Measurements from ENCODE around the gene B4GALT4. TPM values are rescaled to one million over a fixed set of nuclear protein-coding genes. Genes with fewer than 3 reads are reported as not detected.

B4GALT4 gene, protein sequence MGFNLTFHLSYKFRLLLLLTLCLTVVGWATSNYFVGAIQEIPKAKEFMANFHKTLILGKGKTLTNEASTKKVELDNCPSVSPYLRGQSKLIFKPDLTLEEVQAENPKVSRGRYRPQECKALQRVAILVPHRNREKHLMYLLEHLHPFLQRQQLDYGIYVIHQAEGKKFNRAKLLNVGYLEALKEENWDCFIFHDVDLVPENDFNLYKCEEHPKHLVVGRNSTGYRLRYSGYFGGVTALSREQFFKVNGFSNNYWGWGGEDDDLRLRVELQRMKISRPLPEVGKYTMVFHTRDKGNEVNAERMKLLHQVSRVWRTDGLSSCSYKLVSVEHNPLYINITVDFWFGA
- total RNA-seq, result 10 to 100 TPM; 14.4 to 26.1 (median 23.7) TPM
- 10 to 100 TPM; 19.5 to 26.6 TPM for polyA plus RNA-seq
- long read RNA-seq, donor 1, transcript B4GALT4-201 (9 exons, 2,385 nt), result minor isoform, 35 of 165 reads
- long read RNA-seq, donor 1, transcript B4GALT4-202 (8 exons, 2,459 nt), result major isoform, 69 of 165 reads
- long read RNA-seq, donor 1, partial matches to known transcripts, result 15 of 165 reads
- long read RNA-seq, donor 1, other reads (novel, unspliced or antisense), result 42 of 165 reads
- long read RNA-seq, donor 2, partial matches to known transcripts, result 0 of 3 reads
- long read RNA-seq, donor 2, other reads (novel, unspliced or antisense), result 0 of 3 reads
- long read RNA-seq, donor 3, transcript B4GALT4-202 (8 exons, 2,459 nt), result major isoform, 36 of 66 reads
- long read RNA-seq, donor 3, transcript B4GALT4-201 (9 exons, 2,385 nt), result minor isoform, 11 of 66 reads
- long read RNA-seq, donor 3, partial matches to known transcripts, result 5 of 66 reads
- long read RNA-seq, donor 3, other reads (novel, unspliced or antisense), result 12 of 66 reads

DNA sequence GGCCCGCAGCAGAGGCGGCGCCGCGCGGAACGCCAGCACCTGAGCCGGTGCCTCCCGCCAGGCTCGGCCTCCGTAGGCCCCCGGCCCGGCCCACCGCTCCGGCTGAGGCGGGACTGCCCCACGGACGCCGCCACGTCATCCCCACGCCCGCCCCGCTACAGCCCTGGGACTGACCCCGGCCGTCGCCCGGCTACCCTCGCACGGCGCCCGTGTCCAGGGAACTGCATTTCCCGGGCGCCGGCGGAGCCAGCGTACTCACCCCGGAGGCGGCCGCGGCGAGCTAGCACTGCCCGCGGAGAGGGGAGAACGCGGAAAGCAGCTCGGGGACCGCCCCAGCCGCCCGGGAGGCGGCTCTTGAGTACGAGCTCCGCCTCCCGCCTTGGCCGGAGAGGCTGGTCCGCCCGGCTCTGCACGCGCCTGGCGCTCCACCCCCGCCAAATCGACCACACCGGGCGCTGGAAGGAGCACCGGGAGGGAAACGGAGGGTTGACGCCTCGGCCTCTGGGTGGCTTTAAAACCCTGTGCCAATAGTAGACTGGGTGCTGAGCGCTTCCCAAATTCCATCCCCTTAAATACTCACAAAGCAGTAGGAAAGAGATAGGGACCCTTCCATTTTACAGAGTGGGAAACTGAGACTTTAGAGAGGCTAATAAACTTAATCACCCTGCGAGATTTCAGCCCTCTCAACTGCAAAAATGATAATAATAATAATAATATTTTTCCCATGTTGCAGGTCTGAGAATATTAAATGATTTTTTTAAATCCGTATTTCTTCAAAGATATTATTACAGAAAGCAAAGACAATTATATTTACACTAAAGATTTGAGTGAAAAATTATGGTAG, at the start of gene B4GALT4:
Gene B4GALT4 (minus strand): TSS at position 288 of the 844 bp plus-strand sequence. CDS start 10,779 bp downstream, outside the sequence.
- Histone ChIP-seq H3K9me3 (no peaks in the 10 kb centered on the region), H3K4me3 (peak within 1 kb of the TSS; percentile 90), H3K36me3 (no peaks in the 10 kb centered on the region), H3K4me1 (ENCODE audit: insufficient read depth) (peaks cover 3% of the 10 kb centered on the region), H3K27me3 (no peaks in the 10 kb centered on the region), H3K27ac (peak within 1 kb of the TSS; percentile 77 to 85)
- DNase-seq, result peak; percentile 87 to 91 (median 88)
- intact Hi-C loops (cut with DNase I), result no loop called here
- 1 to 2% (median 2%) methylated on average over 63 to 70 of the region's 70 CpGs for WGBS, 3 donors
- TF ChIP-seq EP300 (IDR thresholded peaks at IDR 0.05) (no peak), POLR2A (IDR thresholded peaks at IDR 0.05) (peak; percentile 82)
- TF ChIP-seq, protein P1, sequence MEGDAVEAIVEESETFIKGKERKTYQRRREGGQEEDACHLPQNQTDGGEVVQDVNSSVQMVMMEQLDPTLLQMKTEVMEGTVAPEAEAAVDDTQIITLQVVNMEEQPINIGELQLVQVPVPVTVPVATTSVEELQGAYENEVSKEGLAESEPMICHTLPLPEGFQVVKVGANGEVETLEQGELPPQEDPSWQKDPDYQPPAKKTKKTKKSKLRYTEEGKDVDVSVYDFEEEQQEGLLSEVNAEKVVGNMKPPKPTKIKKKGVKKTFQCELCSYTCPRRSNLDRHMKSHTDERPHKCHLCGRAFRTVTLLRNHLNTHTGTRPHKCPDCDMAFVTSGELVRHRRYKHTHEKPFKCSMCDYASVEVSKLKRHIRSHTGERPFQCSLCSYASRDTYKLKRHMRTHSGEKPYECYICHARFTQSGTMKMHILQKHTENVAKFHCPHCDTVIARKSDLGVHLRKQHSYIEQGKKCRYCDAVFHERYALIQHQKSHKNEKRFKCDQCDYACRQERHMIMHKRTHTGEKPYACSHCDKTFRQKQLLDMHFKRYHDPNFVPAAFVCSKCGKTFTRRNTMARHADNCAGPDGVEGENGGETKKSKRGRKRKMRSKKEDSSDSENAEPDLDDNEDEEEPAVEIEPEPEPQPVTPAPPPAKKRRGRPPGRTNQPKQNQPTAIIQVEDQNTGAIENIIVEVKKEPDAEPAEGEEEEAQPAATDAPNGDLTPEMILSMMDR (IDR thresholded peaks at IDR 0.05), result peak in 1 of 3 donors; percentile 16

DNA sequence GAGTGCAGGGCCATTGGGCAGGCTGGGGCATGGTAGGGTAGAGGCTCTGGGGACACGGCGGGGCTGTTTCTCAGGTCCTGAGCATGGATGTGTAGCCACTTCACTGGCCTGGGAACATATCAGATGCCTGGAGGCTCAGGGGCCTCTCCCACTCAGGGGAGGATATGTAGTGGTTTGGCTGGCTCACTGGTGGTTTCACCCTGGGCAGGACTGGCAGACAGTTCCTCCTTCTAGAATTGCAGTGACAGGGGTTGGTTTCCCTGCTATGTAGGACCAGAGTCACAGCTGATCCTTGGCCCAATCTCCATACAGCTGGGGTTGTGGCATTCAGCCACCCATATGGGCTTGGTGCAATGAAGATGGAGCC, 48.7 kb upstream of the B4GALT4 start:
- Histone ChIP-seq H3K4me3 (no peak overlapping the region), H3K27ac (no peak overlapping the region), H3K36me3 (no peaks in the 10 kb centered on the region), H3K27me3 (no peaks in the 10 kb centered on the region), H3K9me3 (no peaks in the 10 kb centered on the region), H3K4me1 (ENCODE audit: insufficient read depth) (peaks cover 2% of the 10 kb centered on the region)
- no peak for TF ChIP-seq EP300 (IDR thresholded peaks at IDR 0.05)
- no peak for TF ChIP-seq POLR2A (IDR thresholded peaks at IDR 0.05)
- TF ChIP-seq, protein P1 (IDR thresholded peaks at IDR 0.05), result no peak
- no peak for DNase-seq
- 85 to 94% (median 87%) methylated on average over 2 of the region's 2 CpGs for WGBS, 3 donors
- intact Hi-C loops (cut with DNase I), result no loop called here

DNA sequence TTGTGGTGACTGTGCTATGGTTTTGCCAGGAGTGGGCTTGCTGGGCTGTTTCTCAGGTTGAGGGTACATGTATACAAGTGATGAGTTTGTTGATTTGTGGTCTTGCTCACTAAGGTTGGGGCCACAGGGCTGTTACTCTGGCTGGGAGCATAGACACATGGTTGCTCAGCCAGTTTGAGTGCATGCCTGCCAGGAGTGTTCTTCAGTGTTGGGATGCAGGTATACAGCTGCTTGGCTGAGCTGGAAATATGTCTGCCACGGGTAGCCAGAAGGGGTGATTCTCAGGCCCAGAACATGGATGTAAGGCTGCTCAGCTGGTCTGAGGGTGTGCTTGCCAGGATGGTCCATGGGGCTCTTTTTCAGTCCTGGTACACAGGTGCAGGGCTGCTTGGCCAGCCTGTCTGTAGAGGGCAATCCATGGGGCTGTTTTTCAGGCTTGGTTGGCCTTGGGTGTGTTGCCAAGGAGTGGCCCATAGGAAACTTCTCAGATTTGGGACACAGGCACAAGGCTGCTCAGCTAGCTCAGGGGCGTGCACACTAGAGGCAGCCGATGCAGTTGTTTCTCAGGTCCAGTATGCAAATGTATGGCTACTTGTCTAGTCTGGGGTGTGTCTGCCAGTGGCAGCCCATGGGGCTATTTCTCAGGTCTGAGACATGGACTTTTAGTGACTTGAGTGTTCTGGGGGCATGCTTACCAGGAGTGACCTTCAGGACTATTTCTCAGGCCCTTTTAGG, 48.2 kb upstream of the B4GALT4 start:
- intact Hi-C loops (cut with DNase I), result no loop called here
- no peak for DNase-seq
- H3K9me3 ChIP-seq, result no peaks in the 10 kb centered on the region
- WGBS, 3 donors, result 74 to 93% (median 82%) methylated on average over 3 of the region's 3 CpGs
- TF ChIP-seq, protein P1 (IDR thresholded peaks at IDR 0.05), result no peak
- TF ChIP-seq EP300 (IDR thresholded peaks at IDR 0.05) (no peak), POLR2A (IDR thresholded peaks at IDR 0.05) (no peak)
- no peak overlapping the region for H3K27ac ChIP-seq
- no peaks in the 10 kb centered on the region for H3K36me3 ChIP-seq
- no peak overlapping the region for H3K4me3 ChIP-seq
- peaks cover 2% of the 10 kb centered on the region for H3K4me1 ChIP-seq (ENCODE audit: insufficient read depth)
- H3K27me3 ChIP-seq, result no peaks in the 10 kb centered on the region
